Liver (tissue), 3 donors: ENCODE results near the gene CDH4.

Experiments
- EGR1 ChIP-seq, 2 donors: IDR thresholded peaks; 2 replicates each; pipeline ENCODE4 v1.6.1; 2016 to 2018; ENCODE audit warnings: antibody characterized with exemption in 2 of 2, low read depth in 2 of 2
- FOXA1 ChIP-seq: IDR thresholded peaks from 2 replicates; pipeline ENCODE4 v1.6.1; 2016; ENCODE audit warnings: antibody characterized with exemption
- FOXA2 ChIP-seq: IDR thresholded peaks from 2 replicates; pipeline ENCODE4 v1.6.1; 2016; ENCODE audit warnings: antibody characterized with exemption
- GABPA ChIP-seq, 2 donors: IDR thresholded peaks in 1 of 2; conservative IDR thresholded peaks in 1 of 2; 2 replicates each; pipeline ENCODE4 v1.6.1; 2016; ENCODE audit warnings: antibody characterized with exemption in 2 of 2, mild to moderate bottlenecking in 1 of 2, moderate library complexity in 1 of 2
- HNF4A ChIP-seq, 2 donors: conservative IDR thresholded peaks; 2 replicates each; pipeline ENCODE4 v1.6.1; 2016; ENCODE audit warnings: antibody characterized with exemption in 2 of 2, mild to moderate bottlenecking in 2 of 2
- JUND ChIP-seq, 2 donors: IDR thresholded peaks; 2 replicates each; pipeline ENCODE4 v1.6.1; 2016; ENCODE audit warnings: antibody characterized with exemption in 2 of 2
- RAD21 ChIP-seq, 2 donors: IDR thresholded peaks; 2 replicates each; pipeline ENCODE4 v1.6.1; 2016; ENCODE audit warnings: antibody characterized with exemption in 2 of 2, mild to moderate bottlenecking in 2 of 2
- RXRA ChIP-seq, 2 donors: IDR thresholded peaks; 2 replicates each; pipeline ENCODE4 v1.6.1; 2017 to 2018; ENCODE audit warnings: antibody characterized with exemption in 2 of 2, mild to moderate bottlenecking in 1 of 2
- TAF1 ChIP-seq: conservative IDR thresholded peaks from 2 replicates; pipeline ENCODE4 v1.6.1; 2016; ENCODE audit warnings: antibody characterized with exemption, mild to moderate bottlenecking
- YY1 ChIP-seq: IDR thresholded peaks from 2 replicates; pipeline ENCODE4 v1.6.1; 2016; ENCODE audit warnings: antibody characterized with exemption, mild to moderate bottlenecking
- TF ChIP-seq, protein P1 (sequence below): fragments of 150-350 bp; IDR thresholded peaks from 2 replicates; pipeline ENCODE4 v1.5.1; 2017; ENCODE audit warnings: improper control_type of control experiment, low read depth, low read length; ENCODE audit not compliant: missing input control
- TF ChIP-seq, protein P2 (sequence below): IDR thresholded peaks from 2 replicates; pipeline ENCODE4 v1.6.1; 2016; ENCODE audit warnings: antibody characterized with exemption
- TF ChIP-seq, protein P3 (sequence below): IDR thresholded peaks from 2 replicates; pipeline ENCODE4 v1.6.1; 2016; ENCODE audit warnings: antibody characterized with exemption, mild to moderate bottlenecking
- TF ChIP-seq, protein P4 (sequence below): IDR thresholded peaks from 2 replicates; pipeline ENCODE4 v1.6.1; 2016; ENCODE audit warnings: antibody characterized with exemption
- donor health status: healthy.
- donor health status: healthy.

DNA sequence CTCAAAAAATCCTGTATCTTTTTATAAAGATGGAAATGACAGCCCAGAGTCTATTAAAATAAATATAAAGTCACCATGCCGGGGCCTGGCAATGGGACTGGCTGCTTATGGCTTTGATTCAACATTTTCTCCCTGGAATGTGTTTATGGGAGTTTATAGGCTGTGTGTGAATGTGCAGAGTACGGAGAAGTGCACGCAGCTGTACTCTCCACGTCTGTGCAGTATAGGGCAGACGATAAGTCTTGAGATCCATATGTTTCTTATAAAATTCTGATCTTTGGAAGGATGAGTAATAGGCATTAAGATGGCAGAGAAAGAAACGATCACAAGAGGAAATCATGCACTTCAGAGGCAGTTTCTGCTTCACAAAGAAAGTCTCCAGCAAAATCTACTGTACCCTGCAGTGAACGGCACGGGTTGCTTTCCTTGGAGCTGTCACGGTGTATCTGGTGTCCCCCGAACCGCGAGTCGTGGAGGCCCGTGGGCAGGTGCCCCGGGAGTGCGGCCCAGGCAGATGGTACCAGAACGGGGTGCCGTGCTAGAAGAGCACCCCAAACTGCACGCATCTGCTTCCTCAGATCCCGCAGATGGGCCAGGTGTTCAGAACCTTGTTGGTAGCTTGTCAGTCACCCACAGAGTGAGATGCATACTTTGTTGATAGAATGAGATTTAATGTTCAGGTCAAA, 431.1 kb downstream of the CDH4 start:
- no peak for TF ChIP-seq RXRA (IDR thresholded peaks at IDR 0.05)
- TF ChIP-seq, protein P1, sequence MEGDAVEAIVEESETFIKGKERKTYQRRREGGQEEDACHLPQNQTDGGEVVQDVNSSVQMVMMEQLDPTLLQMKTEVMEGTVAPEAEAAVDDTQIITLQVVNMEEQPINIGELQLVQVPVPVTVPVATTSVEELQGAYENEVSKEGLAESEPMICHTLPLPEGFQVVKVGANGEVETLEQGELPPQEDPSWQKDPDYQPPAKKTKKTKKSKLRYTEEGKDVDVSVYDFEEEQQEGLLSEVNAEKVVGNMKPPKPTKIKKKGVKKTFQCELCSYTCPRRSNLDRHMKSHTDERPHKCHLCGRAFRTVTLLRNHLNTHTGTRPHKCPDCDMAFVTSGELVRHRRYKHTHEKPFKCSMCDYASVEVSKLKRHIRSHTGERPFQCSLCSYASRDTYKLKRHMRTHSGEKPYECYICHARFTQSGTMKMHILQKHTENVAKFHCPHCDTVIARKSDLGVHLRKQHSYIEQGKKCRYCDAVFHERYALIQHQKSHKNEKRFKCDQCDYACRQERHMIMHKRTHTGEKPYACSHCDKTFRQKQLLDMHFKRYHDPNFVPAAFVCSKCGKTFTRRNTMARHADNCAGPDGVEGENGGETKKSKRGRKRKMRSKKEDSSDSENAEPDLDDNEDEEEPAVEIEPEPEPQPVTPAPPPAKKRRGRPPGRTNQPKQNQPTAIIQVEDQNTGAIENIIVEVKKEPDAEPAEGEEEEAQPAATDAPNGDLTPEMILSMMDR, result no peak
- TF ChIP-seq, protein P2, sequence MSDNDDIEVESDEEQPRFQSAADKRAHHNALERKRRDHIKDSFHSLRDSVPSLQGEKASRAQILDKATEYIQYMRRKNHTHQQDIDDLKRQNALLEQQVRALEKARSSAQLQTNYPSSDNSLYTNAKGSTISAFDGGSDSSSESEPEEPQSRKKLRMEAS, result no peak
- no peak for TF ChIP-seq HNF4A (conservative IDR thresholded peaks at IDR 0.05)
- TF ChIP-seq, protein P3, sequence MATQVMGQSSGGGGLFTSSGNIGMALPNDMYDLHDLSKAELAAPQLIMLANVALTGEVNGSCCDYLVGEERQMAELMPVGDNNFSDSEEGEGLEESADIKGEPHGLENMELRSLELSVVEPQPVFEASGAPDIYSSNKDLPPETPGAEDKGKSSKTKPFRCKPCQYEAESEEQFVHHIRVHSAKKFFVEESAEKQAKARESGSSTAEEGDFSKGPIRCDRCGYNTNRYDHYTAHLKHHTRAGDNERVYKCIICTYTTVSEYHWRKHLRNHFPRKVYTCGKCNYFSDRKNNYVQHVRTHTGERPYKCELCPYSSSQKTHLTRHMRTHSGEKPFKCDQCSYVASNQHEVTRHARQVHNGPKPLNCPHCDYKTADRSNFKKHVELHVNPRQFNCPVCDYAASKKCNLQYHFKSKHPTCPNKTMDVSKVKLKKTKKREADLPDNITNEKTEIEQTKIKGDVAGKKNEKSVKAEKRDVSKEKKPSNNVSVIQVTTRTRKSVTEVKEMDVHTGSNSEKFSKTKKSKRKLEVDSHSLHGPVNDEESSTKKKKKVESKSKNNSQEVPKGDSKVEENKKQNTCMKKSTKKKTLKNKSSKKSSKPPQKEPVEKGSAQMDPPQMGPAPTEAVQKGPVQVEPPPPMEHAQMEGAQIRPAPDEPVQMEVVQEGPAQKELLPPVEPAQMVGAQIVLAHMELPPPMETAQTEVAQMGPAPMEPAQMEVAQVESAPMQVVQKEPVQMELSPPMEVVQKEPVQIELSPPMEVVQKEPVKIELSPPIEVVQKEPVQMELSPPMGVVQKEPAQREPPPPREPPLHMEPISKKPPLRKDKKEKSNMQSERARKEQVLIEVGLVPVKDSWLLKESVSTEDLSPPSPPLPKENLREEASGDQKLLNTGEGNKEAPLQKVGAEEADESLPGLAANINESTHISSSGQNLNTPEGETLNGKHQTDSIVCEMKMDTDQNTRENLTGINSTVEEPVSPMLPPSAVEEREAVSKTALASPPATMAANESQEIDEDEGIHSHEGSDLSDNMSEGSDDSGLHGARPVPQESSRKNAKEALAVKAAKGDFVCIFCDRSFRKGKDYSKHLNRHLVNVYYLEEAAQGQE, result no peak
- no peak for TF ChIP-seq FOXA2
- no peak for TF ChIP-seq FOXA1
- TF ChIP-seq EGR1 (IDR thresholded peaks at IDR 0.05; ENCODE audit: low read depth in 2 of 2), result no peak
- no peak for TF ChIP-seq TAF1
- TF ChIP-seq JUND (IDR thresholded peaks at IDR 0.05), result no peak
- TF ChIP-seq, protein P4, sequence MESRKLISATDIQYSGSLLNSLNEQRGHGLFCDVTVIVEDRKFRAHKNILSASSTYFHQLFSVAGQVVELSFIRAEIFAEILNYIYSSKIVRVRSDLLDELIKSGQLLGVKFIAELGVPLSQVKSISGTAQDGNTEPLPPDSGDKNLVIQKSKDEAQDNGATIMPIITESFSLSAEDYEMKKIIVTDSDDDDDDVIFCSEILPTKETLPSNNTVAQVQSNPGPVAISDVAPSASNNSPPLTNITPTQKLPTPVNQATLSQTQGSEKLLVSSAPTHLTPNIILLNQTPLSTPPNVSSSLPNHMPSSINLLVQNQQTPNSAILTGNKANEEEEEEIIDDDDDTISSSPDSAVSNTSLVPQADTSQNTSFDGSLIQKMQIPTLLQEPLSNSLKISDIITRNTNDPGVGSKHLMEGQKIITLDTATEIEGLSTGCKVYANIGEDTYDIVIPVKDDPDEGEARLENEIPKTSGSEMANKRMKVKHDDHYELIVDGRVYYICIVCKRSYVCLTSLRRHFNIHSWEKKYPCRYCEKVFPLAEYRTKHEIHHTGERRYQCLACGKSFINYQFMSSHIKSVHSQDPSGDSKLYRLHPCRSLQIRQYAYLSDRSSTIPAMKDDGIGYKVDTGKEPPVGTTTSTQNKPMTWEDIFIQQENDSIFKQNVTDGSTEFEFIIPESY, result no peak
- TF ChIP-seq RAD21 (IDR thresholded peaks at IDR 0.05), result no peak
- no peak for TF ChIP-seq YY1
- no peak for TF ChIP-seq GABPA (IDR thresholded peaks at IDR 0.05 in 1 of 2, conservative IDR thresholded peaks at IDR 0.05 in 1 of 2)
